HepG2 (cell line): ENCODE data around the gene RAPH1. TPM values are rescaled to one million over a fixed set of nuclear protein-coding genes. Genes with fewer than 3 reads are reported as not detected.
A peak's percentile ranks its signal among the peaks of the same experiment; 100 is the strongest.

Source experiments
- AGO1 ChIP-seq: fragments of 200-400 bp; formaldehyde crosslinking; IDR thresholded peaks from 2 replicates; pipeline ENCODE4 v1.6.1; 2017; ENCODE audit warnings: mild to moderate bottlenecking, low read depth, low read length, moderate library complexity; ENCODE audit not compliant: poor library complexity, severe bottlenecking
- CBX1 ChIP-seq: IDR thresholded peaks from one replicate; pipeline ENCODE4 v1.6.1; 2016; ENCODE audit warnings: antibody characterized with exemption, low read depth
- ESRRA ChIP-seq: sonication (generic); formaldehyde crosslinking; IDR thresholded peaks from 2 replicates; pipeline ENCODE4 v1.5.1; 2020; ENCODE audit warnings: mild to moderate bottlenecking, low read depth, missing genetic modification reagents
- GABPB1 ChIP-seq: IDR thresholded peaks from 2 replicates; pipeline ENCODE4 v1.6.1; 2016; ENCODE audit warnings: mild to moderate bottlenecking, missing genetic modification reagents, moderate library complexity, missing compliant biosample characterization
- GZF1 ChIP-seq: sonication (generic); formaldehyde crosslinking; IDR thresholded peaks from 2 replicates; pipeline ENCODE4 v1.5.1; 2020; ENCODE audit warnings: mild to moderate bottlenecking, missing genetic modification reagents
- KDM2A ChIP-seq: sonication (generic); formaldehyde crosslinking; IDR thresholded peaks from 2 replicates; pipeline ENCODE4 v1.4.0; 2020; ENCODE audit warnings: low read depth, missing genetic modification reagents, borderline replicate concordance
- POGZ ChIP-seq: sonication (generic); formaldehyde crosslinking; IDR thresholded peaks from 2 replicates; pipeline ENCODE4 v1.4.0; 2020; ENCODE audit warnings: mild to moderate bottlenecking, missing genetic modification reagents
- REST ChIP-seq, 2 experiments: IDR thresholded peaks; 2 replicates each; pipeline ENCODE4 v1.6.1; 2011 to 2012; ENCODE audit warnings: low read length in 2 of 2, borderline replicate concordance in 1 of 2, low read depth in 1 of 2, mild to moderate bottlenecking in 1 of 2, moderate library complexity in 1 of 2
- RNF2 ChIP-seq: fragments of 450-650 bp; conservative IDR thresholded peaks from 2 replicates; pipeline ENCODE4 v1.6.1; 2016; ENCODE audit warnings: low read depth
- TCF7 ChIP-seq: sonication (generic); IDR thresholded peaks from 2 replicates; pipeline ENCODE4 v1.6.1; 2016; ENCODE audit warnings: antibody characterized with exemption, low read depth
- ZNF101 ChIP-seq: sonication (generic); formaldehyde crosslinking; IDR thresholded peaks from 2 replicates; pipeline ENCODE4 v1.4.0; 2020; ENCODE audit warnings: mild to moderate bottlenecking, low read depth, missing genetic modification reagents, borderline replicate concordance
- ZNF207 ChIP-seq: fragments of 450-650 bp; IDR thresholded peaks from 2 replicates; pipeline ENCODE4 v1.6.1; 2016; ENCODE audit warnings: antibody characterized with exemption, borderline replicate concordance
- ZNF234 ChIP-seq: sonication (generic); formaldehyde crosslinking; conservative IDR thresholded peaks from 2 replicates; pipeline ENCODE4 v1.5.1; 2020; ENCODE audit warnings: mild to moderate bottlenecking, missing genetic modification reagents
- ZNF329 ChIP-seq: sonication (generic); formaldehyde crosslinking; IDR thresholded peaks from 2 replicates; pipeline ENCODE4 v1.9.0; 2021; ENCODE audit warnings: low read depth, mild to moderate bottlenecking, missing genetic modification reagents
- ZNF451 ChIP-seq: sonication (generic); formaldehyde crosslinking; IDR thresholded peaks from 2 replicates; pipeline ENCODE4 v1.5.0; 2020; ENCODE audit warnings: mild to moderate bottlenecking, missing genetic modification reagents
- ZNF484 ChIP-seq: sonication (generic); formaldehyde crosslinking; IDR thresholded peaks from 2 replicates; pipeline ENCODE4 v1.5.1; 2020; ENCODE audit warnings: mild to moderate bottlenecking, low read depth, missing genetic modification reagents, borderline replicate concordance
- ZNF547 ChIP-seq: sonication (generic); formaldehyde crosslinking; IDR thresholded peaks from 2 replicates; pipeline ENCODE4 v1.5.1; 2020; ENCODE audit warnings: mild to moderate bottlenecking, missing genetic modification reagents
- ZNF678 ChIP-seq: sonication (generic); formaldehyde crosslinking; IDR thresholded peaks from 2 replicates; pipeline ENCODE4 v1.4.0; 2020; ENCODE audit warnings: mild to moderate bottlenecking, missing genetic modification reagents
- ZNF7 ChIP-seq: IDR thresholded peaks from 2 replicates; pipeline ENCODE4 v1.6.1; 2016; ENCODE audit warnings: missing biosample characterization, missing genetic modification reagents
- ZNF841 ChIP-seq: sonication (generic); formaldehyde crosslinking; IDR thresholded peaks from 2 replicates; pipeline ENCODE4 v1.8.1; 2023; ENCODE audit warnings: missing genetic modification reagents, borderline replicate concordance
- ZSCAN12 ChIP-seq: sonication (generic); formaldehyde crosslinking; IDR thresholded peaks from 2 replicates; pipeline ENCODE4 v1.9.0; 2021; ENCODE audit warnings: mild to moderate bottlenecking, missing genetic modification reagents
- ZSCAN21 ChIP-seq: sonication (generic); formaldehyde crosslinking; IDR thresholded peaks from 2 replicates; pipeline ENCODE4 v1.8.0; 2022; ENCODE audit warnings: mild to moderate bottlenecking, missing genetic modification reagents, moderate library complexity, borderline replicate concordance
- polyA plus RNA-seq, 8 experiments: library from polyadenylated mRNA; depleted of rRNA in 3 of 8; stranded (reverse) in 7 of 8; unstranded in 1 of 8; fragments of >200 nt; fragmentation: Illumina TruSeq in 4 of 8; extraction: Trizol in 4 of 8; gene quantifications; 2 replicates each; pipeline versions ENCODE4 v1.2.1 to v1.2.3, GENCODE V29; 2011 to 2016; ENCODE audit warnings: low read depth in 4 of 8, missing spikeins in 1 of 8, mixed read lengths in 1 of 8; ENCODE audit not compliant: insufficient read depth in 1 of 8
- total RNA-seq, 5 experiments: library from RNA; depleted of rRNA; stranded (reverse); fragments of >200 nt; fragmentation: Illumina TruSeq; extraction: Trizol; gene quantifications; 2 replicates each; pipeline ENCODE4 v1.2.3, GENCODE V29; 2016; ENCODE audit warnings: low read depth in 1 of 5
- TF ChIP-seq, protein P1 (sequence below): sonication (generic); formaldehyde crosslinking; IDR thresholded peaks from 2 replicates; pipeline ENCODE4 v1.4.0; 2020; ENCODE audit warnings: missing genetic modification reagents
- TF ChIP-seq, protein P2 (sequence below): sonication (generic); formaldehyde crosslinking; IDR thresholded peaks from 2 replicates; pipeline ENCODE4 v1.5.0; 2020; ENCODE audit warnings: missing genetic modification reagents
- TF ChIP-seq, protein P3 (sequence below): sonication (generic); formaldehyde crosslinking; IDR thresholded peaks from 2 replicates; pipeline ENCODE4 v1.8.0; 2022; ENCODE audit warnings: missing genetic modification reagents, low read depth, mild to moderate bottlenecking, borderline replicate concordance

The RAPH1 gene
- total and polyA plus RNA-seq, 2 of the 13 experiments (the other 11 are each of a cell fraction or from before 2014, with no cell fraction given) = 5.3 to 6.7 TPM

DNA sequence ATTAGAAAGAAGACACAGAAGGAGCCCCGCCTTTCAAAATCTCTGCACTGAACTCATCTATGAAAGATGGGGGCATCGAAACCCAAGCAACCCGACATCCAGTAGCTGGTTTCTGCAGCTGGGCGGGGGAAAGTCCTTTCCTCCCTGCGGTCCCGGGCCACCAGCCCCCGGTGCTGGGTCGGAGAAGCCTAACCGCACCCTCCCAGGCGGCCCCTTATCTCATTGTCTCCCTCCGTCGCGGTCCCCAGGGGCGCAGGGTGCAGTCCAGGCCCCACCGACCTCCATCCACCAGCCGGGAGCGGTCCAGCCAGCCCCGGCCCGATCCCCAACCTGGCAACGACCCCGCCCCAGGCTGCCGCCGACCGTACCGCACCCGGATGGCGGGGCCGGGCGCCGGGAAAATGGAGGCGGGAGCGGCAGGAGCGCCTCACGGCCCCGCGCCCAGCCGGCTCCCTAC, 452 bp downstream of the RAPH1 start (continued):
- TF ChIP-seq CBX1 (no peak), GZF1 (no peak), ZNF678 (CRISPR knock-in tag) (0 out of 2 replicates have a peak, but pooled peaks have one; percentile 77), REST (IDR thresholded peaks at IDR 0.05; ENCODE audit: borderline replicate concordance in 1 of 2, low read depth in 1 of 2, low read length in 2 of 2) (no peak), ZNF484 (CRISPR knock-in tag) (no peak), ZNF234 (CRISPR knock-in tag) (no peak), ZNF101 (CRISPR knock-in tag) (0 out of 2 replicates have a peak, but pooled peaks have one; percentile 33), ZNF841 (CRISPR knock-in tag) (no peak), GABPB1 (CRISPR knock-in tag) (no peak), ZNF7 (CRISPR knock-in tag) (no peak), TCF7 (no peak), ESRRA (CRISPR knock-in tag) (no peak; the same call in 1 of the 2 replicates), ZSCAN12 (0 out of 2 replicates have a peak, but pooled peaks have one; percentile 28), ZNF329 (no peak), AGO1 (no peak), ZNF547 (CRISPR knock-in tag) (no peak), ZSCAN21 (CRISPR knock-in tag) (0 out of 2 replicates have a peak, but pooled peaks have one; percentile 55), ZNF451 (CRISPR knock-in tag) (no peak), ZNF207 (no peak), KDM2A (0 out of 2 replicates have a peak, but pooled peaks have one; percentile 10), RNF2 (0 out of 2 replicates have a peak, but pooled peaks have one; percentile 16), POGZ (CRISPR knock-in tag) (no peak)
- TF ChIP-seq, protein P1, sequence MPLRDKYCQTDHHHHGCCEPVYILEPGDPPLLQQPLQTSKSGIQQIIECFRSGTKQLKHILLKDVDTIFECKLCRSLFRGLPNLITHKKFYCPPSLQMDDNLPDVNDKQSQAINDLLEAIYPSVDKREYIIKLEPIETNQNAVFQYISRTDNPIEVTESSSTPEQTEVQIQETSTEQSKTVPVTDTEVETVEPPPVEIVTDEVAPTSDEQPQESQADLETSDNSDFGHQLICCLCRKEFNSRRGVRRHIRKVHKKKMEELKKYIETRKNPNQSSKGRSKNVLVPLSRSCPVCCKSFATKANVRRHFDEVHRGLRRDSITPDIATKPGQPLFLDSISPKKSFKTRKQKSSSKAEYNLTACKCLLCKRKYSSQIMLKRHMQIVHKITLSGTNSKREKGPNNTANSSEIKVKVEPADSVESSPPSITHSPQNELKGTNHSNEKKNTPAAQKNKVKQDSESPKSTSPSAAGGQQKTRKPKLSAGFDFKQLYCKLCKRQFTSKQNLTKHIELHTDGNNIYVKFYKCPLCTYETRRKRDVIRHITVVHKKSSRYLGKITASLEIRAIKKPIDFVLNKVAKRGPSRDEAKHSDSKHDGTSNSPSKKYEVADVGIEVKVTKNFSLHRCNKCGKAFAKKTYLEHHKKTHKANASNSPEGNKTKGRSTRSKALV (CRISPR knock-in tag) = no peak
- TF ChIP-seq, protein P2, sequence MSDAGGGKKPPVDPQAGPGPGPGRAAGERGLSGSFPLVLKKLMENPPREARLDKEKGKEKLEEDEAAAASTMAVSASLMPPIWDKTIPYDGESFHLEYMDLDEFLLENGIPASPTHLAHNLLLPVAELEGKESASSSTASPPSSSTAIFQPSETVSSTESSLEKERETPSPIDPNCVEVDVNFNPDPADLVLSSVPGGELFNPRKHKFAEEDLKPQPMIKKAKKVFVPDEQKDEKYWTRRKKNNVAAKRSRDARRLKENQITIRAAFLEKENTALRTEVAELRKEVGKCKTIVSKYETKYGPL (CRISPR knock-in tag) = no peak
- TF ChIP-seq, protein P3, sequence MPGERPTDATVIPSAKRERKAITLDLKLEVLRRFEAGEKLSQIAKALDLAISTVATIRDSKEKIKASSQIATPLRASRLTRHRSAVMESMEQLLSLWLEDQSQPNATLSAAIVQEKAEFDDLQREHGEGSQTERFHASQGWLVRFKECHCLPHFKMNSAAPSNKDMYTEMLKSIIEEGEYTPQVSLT (CRISPR knock-in tag) = no peak
